NCI-H1092 (cell line): ENCODE measurements around the gene RASGRF2.

Source experiments
- DNase-seq: peaks from one replicate; lab custom pipeline; 2025; lab: John Stamatoyannopoulos, UW

The RASGRF2 gene

DNA sequence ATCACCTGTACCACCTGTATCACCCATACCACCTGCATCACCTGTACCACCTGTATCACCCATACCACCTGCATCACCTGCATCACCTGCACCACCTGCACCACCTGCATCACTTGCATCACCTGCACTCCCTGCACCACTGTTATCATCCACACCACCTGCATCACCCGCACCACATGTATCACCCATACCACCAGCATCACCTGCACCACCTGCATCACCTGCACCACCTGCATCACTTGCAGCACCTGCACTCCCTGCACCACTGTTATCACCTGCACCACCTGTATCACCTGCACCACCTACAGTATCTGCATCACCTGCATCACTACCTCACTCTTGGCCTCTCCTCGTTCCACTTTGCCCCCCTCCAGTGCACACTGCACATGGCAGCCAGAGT lies 209.8 kb downstream of the RASGRF2 start:
- DNase-seq: no peak

DNA sequence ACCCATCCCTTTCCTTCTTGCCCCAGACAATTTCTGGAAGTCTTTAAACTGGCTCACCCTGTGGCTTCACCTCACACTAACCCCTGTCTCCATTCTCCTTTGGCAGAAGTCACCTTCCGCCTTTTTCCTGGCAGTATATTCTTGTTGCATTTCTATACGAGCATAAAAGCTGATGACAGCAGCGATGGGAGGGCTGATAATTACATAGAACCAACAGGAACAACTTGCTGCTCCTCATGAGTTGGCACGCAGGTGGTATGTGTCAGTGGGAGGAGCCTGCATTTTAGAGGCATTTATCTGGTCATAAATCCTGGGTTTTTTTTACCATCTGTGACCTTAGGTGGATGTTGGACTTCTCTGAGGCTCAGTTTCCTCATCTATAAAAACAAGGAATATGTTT lies 211.6 kb downstream of the RASGRF2 start:
- DNase-seq: no peak

DNA sequence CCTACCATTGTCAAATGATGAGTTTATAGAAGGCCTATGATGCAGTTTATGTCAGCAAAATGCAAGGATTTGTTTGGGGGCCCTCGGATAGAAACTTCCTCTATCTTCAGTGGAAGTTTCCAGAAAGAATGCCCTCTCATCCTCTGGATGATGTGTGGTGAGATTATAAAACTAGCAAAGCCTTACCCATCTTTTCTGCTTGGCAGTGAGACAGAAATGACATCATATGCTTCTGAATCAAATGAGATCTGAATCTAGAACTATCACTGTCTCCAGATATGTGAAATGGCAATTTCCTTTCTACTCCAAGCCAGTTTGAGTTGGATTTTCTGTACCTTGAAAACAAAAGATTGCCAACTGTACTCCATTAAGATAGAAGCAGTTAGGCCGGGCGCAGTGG lies 212.5 kb downstream of the RASGRF2 start:
- DNase-seq: no peak

DNA sequence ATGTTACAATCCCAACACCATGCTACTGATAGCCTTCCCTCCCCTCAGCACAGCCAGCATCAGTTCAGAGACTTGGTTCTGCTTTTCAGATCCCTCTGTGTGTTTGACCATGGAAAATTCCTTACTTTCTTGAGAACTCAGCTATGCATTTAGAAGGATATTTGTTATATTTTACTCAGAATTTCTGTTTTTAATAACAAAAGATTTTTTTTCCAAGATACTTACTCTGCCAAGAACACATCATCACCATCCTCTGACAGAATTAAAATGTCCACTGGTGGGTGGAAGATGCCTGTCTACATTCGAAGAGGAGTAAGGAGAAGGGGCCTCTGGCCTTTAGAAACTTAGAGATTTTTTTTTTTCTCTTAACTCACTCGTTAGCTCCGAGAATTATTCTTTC lies 216.9 kb downstream of the RASGRF2 start:
- no peak for DNase-seq

DNA sequence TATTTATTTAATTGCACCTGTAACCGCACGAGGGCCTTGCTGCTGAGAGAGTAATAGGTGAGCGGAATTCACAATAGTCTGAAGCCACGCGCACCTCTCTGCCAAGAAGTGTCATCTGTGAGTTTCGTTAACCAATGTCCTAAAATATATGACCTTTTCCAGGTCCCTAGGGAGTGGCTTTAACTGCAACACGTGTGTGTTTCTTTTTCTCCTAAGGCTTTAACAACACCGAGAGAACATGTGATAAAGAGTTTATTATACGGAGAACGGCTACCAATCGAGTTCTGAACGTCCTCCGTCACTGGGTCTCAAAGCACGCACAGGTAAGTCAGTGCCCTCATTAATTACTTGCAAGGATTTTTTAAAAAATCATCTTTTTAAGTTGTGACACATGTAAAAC lies 219.8 kb downstream of the RASGRF2 start:
- DNase-seq: no peak

GRCh38 chr5:81180780-81181460 lies 220.8 kb downstream of the RASGRF2 start:
- DNase-seq: no peak

DNA sequence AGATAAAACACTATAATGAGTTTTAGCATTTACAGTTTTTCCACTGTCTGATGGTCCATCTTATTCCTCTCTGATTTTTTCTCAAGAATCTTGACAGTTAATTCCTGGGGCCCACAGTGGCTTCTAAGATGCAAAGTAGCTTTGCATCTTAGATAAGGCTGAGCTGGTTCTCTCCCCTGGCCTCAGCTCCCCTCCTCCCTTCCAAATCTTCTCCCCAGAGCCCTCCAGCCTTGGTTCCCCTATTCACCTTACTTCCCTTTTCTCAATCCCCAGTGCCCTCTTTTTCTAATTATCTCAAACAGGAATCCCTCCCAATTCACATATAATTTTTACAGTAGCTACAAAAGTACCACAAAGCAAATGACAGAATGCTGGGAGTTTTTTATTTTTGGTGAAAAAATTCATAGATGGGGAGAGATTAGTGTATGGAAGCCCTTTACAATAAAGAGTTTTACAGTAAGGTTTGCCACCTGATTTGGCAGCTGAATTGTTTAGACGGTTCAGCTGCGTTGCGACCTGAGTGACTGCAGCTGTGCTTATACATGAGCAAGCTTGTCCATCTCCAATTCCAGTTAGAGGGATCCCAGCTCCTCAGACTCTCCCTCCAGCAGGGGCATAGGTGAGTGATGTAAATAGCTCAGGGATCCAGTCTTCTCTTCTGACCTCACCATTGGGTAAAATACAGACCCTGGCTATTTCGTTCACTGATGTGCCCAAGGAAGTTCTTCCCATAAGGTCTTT lies 221.6 kb downstream of the RASGRF2 start:
- DNase-seq: no peak

DNA sequence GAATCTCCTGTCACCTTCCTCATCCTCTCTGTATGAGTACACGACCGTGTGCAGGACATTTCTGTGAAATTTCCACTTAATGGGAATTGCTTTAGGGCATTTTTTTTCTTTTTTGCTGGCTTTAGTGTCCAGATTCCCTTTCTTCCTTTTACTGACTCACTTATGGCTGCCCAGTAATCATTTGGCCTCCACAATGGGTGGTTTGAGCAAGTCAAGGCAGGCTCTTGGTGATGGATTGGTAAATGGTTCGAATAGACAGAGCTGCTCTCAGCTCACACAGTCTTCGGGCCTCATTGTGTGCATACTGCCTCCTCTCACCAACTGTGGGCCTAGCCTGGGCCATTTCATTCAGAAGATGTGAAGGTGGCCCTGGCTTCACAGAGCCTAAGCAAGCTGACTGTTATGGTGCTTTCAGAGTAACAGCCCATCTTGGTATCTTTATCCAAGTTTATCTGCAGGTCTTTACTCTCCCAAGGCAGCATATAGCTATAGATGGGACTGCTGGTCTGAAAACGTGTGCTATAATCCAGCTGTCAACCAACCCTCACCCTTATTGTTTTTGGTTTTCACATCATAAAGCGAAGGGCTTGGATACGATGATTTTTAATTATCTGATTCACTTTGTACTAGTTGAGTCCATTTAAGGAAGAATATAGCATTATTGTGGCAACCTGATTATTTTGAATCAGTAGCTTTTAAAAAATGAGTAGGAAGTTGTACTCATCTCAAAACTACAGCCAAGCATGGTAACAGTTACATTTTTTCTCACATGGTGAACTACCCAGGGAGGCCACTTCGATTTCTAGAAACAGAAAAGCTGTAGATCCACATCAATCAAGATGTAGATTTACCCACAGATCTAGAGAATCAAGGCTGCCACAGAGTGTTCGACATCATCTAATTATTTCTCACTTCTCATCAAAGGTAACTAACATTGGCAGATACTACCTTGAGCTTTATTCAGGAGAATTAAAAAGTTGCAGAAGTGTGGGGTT lies 222.5 kb downstream of the RASGRF2 start:
- no peak for DNase-seq

- no peak for DNase-seq
Measured at GRCh38 chr5:81183811-81184748, 223.9 kb downstream of the RASGRF2 start.

- DNase-seq: no peak
Measured at GRCh38 chr5:81184749-81185110, 224.6 kb downstream of the RASGRF2 start.

- no peak for DNase-seq
Measured at GRCh38 chr5:81187885-81188284, 227.7 kb downstream of the RASGRF2 start.

DNA sequence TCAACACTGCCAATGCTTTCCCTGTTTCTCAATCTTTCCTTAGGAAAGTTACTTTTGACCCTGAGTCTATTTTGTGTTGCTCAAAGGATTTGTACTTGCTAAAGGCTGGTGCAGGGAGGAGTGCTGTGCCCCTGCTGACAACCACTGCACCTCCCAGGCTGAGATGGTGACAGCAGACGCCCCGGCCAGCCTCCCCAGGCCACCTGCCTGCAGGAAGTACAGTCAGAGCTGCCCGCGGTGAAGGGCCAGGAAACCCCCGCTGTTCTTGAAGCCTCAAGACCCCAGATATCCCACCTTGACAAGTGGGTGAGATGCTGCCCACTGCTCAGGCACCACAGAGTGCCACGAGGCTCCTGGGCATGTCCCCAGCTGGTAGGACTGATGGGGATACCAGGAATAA lies 228.8 kb downstream of the RASGRF2 start:
- no peak for DNase-seq

- DNase-seq: no peak
Measured at GRCh38 chr5:81189875-81190498, 229.8 kb downstream of the RASGRF2 start.

- DNase-seq: no peak
Measured at GRCh38 chr5:81191726-81192372, 231.7 kb downstream of the RASGRF2 start.

GRCh38 chr5:81192373-81192750 lies 232.2 kb downstream of the RASGRF2 start:
- no peak for DNase-seq

DNA sequence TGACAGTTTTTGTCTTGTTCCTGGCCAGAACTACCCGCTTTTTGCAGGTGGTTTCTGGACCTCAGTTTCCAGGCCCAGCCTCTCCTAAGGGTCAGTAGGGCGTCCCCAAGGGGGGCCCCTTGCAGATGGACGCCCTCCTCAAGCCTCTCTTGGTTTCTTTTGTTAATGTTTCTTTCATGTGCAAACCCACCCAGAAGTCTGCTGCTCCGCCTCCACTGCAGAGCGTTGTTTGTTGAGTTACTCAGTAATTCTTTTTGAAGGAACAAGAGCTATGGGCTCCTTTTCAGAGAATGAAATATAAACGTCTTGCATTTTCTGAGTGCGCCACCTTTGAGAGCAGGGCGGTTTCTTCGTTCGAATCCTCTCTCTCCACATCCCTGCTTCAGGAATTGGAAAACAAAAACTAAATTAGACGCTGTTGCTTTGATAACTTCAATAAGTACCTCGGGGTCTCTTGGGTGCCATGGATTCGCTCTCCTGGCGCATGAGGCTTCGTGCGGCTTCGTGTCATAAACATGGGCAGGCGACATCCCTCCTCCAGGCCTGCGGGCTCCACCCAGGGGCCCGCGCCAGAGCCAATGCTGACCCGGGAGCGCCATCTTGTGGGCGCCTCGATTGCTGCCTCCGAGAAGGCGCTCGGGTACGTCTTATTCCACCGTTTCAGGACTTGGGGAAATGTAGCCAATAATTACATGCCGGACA lies 234.6 kb downstream of the RASGRF2 start:
- peak; percentile 67 for DNase-seq

- DNase-seq: no peak
Measured at GRCh38 chr5:81195335-81195929, 235.3 kb downstream of the RASGRF2 start.

- DNase-seq: no peak
Measured at GRCh38 chr5:81202655-81203054, 242.5 kb downstream of the RASGRF2 start.

- no peak for DNase-seq
Measured at GRCh38 chr5:81203729-81204128, 243.6 kb downstream of the RASGRF2 start.
